NCI-H1417 (cell line): ENCODE data around the gene PLEKHA4.
A peak's percentile ranks its signal among the peaks of the same experiment; 100 is the strongest.
"Not testable (repeated sequence)": the region's sequence is repeated elsewhere in the genome, so short reads cannot be mapped to it uniquely, and the experiment has no call there.

Experiments
- DNase-seq, 3 experiments: peaks; one replicate each; lab custom pipeline; 2025; lab: John Stamatoyannopoulos, UW

Gene PLEKHA4

DNA sequence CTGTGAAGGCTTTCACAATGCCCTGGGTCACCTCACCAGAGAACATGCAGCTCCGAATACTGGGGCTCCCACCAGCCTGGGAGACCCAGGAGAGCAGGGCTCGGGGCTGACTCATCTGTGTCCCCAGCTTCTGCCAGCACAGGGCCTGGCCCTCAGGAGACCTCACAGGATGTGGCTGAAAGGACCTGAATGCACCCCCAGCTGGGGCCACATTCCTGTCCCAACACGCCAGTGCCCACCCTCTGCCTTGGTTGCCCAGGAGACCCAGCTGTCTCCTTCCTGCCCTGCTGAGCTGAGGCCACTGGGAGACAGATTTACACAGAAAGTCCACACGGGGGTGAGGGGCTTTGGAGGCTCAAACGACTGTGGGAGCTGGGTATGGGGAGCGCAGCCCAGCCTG, 69.5 kb downstream of the PLEKHA4 start:
- DNase-seq: peak in 2 of 3 experiments; percentile 62 to 76

DNA sequence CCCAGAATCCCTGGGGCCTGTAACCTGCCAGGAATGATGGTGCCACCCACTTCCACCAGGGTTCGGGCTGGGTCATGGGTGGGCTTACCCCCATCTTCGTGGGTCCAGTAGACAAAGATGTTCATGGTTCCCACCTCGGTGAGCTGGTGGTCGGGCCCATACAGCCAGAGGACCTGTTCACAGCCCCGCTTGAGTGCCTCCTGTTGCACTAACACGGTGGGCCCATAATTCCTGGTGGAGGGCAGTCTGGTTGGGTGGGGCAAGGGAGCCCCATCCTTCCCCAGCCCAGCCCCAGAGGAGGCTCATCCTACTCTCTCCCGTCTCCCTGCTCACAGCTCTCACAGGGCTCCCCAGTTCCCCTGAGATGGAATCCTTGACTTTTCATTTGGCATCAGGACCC, 71.3 kb downstream of the PLEKHA4 start:
- no peak for DNase-seq

DNA sequence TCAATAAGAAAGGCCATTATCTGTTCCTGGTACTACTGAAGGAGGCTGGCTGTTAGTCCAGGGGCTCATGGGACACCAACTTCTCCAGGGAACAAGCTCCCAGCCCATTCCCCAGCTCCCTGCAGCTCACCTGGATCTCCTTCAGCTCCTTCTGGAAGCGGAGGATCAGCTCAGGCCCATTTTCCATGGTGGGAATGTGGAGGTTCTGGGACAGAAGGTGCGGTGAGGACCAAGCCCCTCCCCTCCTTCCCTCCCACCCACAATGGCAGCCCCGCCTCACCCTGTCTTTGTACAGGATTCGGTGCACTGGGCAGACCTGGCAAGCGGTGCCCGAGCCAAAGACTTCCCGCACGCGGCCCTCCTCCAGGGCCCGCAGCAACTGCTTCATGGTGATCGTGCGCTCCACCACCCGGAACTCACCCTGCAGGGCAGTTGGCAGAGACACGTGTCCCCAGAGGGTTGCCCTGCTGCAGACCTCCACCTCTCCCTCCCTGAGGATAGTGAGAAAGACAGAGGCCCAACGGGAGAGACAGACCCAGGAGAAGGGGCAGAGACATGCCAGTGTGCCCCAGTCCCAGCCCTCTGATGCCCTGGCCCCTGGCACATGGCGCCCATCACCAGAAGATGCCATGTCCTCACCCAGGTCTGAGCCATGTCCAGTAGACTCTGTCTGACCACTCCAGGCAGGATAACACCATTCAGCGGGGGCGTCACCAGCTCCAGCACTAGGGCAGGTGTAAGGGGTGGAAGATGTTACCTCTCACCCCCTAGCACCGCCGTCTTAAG, 71.9 kb downstream of the PLEKHA4 start:
- DNase-seq: no peak

- no peak for DNase-seq
Measured at GRCh38 chr19:48795685-48796070, 72.7 kb downstream of the PLEKHA4 start.

DNA sequence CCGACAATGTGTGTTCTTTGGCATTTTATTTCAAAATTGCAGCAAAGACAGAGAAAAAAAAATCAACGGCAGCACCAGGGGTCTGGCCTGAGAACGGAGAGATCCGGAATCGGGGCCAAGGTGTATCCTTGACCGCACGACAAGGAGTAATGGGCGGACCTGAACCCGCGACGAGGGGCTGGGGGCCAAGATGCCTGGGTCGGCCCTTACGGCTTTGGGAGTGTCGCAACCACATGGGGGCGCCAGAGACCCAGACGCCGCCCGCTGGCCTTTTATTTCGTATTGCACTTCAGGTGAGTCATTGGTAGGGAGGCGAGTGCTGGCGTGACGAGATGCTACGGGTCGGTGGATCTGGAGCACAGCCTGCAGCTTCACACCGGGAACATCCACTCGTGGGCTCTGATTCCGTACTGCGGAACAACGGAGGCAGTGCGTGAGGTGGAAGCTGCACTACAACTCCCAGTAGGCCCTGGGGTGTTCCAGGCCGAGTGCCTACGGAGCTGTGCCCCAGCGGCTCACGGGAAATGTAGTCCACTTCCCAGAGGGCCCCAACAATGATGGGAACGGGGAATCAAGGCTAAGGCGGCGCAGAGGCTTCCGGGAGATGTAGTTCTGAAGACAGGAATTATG, 73.2 kb downstream of the PLEKHA4 start:
- DNase-seq: peak; percentile 87 to 97 (median 95)

GRCh38 chr19:48794291-48794690, 74.1 kb downstream of the PLEKHA4 start:
- no peak for DNase-seq

- DNase-seq: no peak
Measured at GRCh38 chr19:48793271-48793670, 75.1 kb downstream of the PLEKHA4 start.

DNA sequence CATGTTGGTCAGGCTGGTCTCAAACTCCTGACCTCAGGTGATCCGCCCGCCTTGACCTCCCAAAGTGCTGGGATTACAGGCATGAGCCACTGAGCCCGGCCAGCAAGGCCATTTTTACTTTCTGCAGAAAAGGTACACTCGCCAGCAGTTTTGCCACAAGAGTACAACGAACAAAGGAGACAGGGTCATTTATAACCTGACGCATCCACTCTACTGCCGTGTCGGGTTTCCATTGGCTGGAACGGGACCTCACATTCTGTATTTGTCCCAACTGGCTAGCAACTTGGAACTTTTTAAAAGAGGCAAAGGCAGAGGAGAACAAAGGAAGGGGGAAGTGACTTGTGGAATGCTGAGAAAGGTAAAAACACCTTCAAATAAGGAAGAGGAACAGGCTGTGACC, 81.1 kb downstream of the PLEKHA4 start:
- not testable (repeated sequence) for DNase-seq
